Keratinocyte (primary cell): ENCODE measurements around the gene SWSAP1. TPM values are rescaled to one million over a fixed set of nuclear protein-coding genes. Genes with fewer than 3 reads are reported as not detected.

Experiments
- DNase-seq: peaks from one replicate; pipeline ENCODE4 v3.0.0-alpha.2; 2011; ENCODE audit warnings: low read depth, missing footprints, low spot score
- FAIRE-seq: peaks from 2 replicates; lab custom pipeline; 2011; peaks lifted over from hg19 to GRCh38; lab: Jason Lieb, UNC
- H2AFZ ChIP-seq: 2 replicates; pipeline ENCODE4 v1.6.0; 2012; ENCODE audit warnings: low read length, control low read depth, inconsistent platforms; ENCODE audit not compliant: control insufficient read depth
- H3K27ac ChIP-seq: 2 replicates; pipeline ENCODE4 v1.5.1; 2011; ENCODE audit warnings: low read length; ENCODE audit not compliant: control insufficient read depth, insufficient read depth
- H3K27me3 ChIP-seq: 3 replicates; pipeline ENCODE4 v1.6.0; 2011; ENCODE audit warnings: low read length; ENCODE audit not compliant: control insufficient read depth, insufficient read depth; ENCODE audit errors: extremely low read depth
- H3K36me3 ChIP-seq, 2 experiments: 2 replicates in 1 of 2; 3 replicates in 1 of 2; pipeline ENCODE4 v1.5.1; 2011; ENCODE audit warnings: low read length in 2 of 2, mild to moderate bottlenecking in 1 of 2; ENCODE audit not compliant: control insufficient read depth in 2 of 2, insufficient read depth in 2 of 2; ENCODE audit errors: extremely low read depth in 1 of 2
- H3K4me1 ChIP-seq: 3 replicates; pipeline ENCODE4 v1.5.1; 2011; ENCODE audit warnings: low read length; ENCODE audit not compliant: control insufficient read depth, insufficient read depth; ENCODE audit errors: extremely low read depth
- H3K4me2 ChIP-seq: 3 replicates; pipeline ENCODE4 v1.6.0; 2011; ENCODE audit warnings: low read depth, low read length; ENCODE audit not compliant: control insufficient read depth, insufficient read depth; ENCODE audit errors: extremely low read depth
- H3K4me3 ChIP-seq, 3 experiments: fragments of 200-600 bp in 1 of 3; sonication (generic) in 1 of 3; 2 replicates in 2 of 3; 3 replicates in 1 of 3; pipeline ENCODE4 v1.5.1; 2011 to 2016; ENCODE audit warnings: low read length in 3 of 3, mild to moderate bottlenecking in 3 of 3, control low read depth in 2 of 3, inconsistent platforms in 1 of 3, low read depth in 1 of 3, mixed read lengths in 1 of 3, mixed run types in 1 of 3, moderate library complexity in 1 of 3; ENCODE audit not compliant: control insufficient read depth in 2 of 3, insufficient read depth in 2 of 3; ENCODE audit errors: extremely low read depth in 1 of 3
- H3K79me2 ChIP-seq: 2 replicates; pipeline ENCODE4 v1.6.0; 2012; ENCODE audit warnings: low read length; ENCODE audit not compliant: control insufficient read depth, insufficient read depth
- H3K9ac ChIP-seq: 3 replicates; pipeline ENCODE4 v1.6.0; 2011; ENCODE audit warnings: low read length; ENCODE audit not compliant: control insufficient read depth, insufficient read depth; ENCODE audit errors: extremely low read depth
- H3K9me1 ChIP-seq: 3 replicates; pipeline ENCODE4 v1.6.0; 2011; ENCODE audit warnings: low read length; ENCODE audit not compliant: control insufficient read depth, insufficient read depth; ENCODE audit errors: extremely low read depth
- H3K9me3 ChIP-seq: 2 replicates; pipeline ENCODE4 v1.5.1; 2012; ENCODE audit warnings: low read depth, low read length; ENCODE audit not compliant: control insufficient read depth
- H4K20me1 ChIP-seq: 3 replicates; pipeline ENCODE4 v1.6.0; 2011; ENCODE audit warnings: low read length; ENCODE audit not compliant: control insufficient read depth, insufficient read depth; ENCODE audit errors: extremely low read depth
- CTCF ChIP-seq, 3 experiments: IDR thresholded peaks in 1 of 3; conservative IDR thresholded peaks in 1 of 3; optimal IDR thresholded peaks in 1 of 3; 2 replicates in 2 of 3; 3 replicates in 1 of 3; pipeline versions ENCODE3 to v1.5.1; 2011; ENCODE audit warnings: low read length in 3 of 3, mild to moderate bottlenecking in 3 of 3, moderate library complexity in 2 of 3, control low read depth in 1 of 3, inconsistent platforms in 1 of 3; ENCODE audit not compliant: insufficient read depth in 2 of 3; ENCODE audit errors: extremely low read depth in 1 of 3
- EZH2 ChIP-seq: IDR thresholded peaks from one replicate; pipeline ENCODE4 v1.6.1; 2012; ENCODE audit warnings: inconsistent platforms, mild to moderate bottlenecking, low read length, moderate library complexity
- dilution Hi-C: fragments of 300-500 bp; cut with MboI; formaldehyde crosslinking; loops from one replicate; pipeline ENCODE4 v1.7.0; 2020; ENCODE audit warnings: low sequenced_read_pairs; ENCODE audit not compliant: extremely low pct_ligation_motif_present
- polyA plus RNA-seq, 5 experiments: library from polyadenylated mRNA; depleted of rRNA in 3 of 5; stranded (reverse) in 3 of 5; stranded (forward) in 1 of 5; unstranded in 1 of 5; fragments of >200 nt; gene quantifications; 1 replicate in 1 of 5; 2 replicates in 3 of 5; 3 replicates in 1 of 5; pipeline versions ENCODE4 v1.2.1 to v1.2.3, GENCODE V29; 2011 to 2012; ENCODE audit warnings: missing spikeins in 2 of 5, low read depth in 1 of 5, low replicate concordance in 1 of 5

The SWSAP1 gene
- polyA plus RNA-seq, 1 donor (not counting 4 experiments of a cell fraction or from before 2014, with no cell fraction given): 2.1 TPM

GRCh38 chr19:11325544-11325943 lies 48.9 kb upstream of the SWSAP1 start:
- Histone ChIP-seq H3K4me3 (no peak overlapping the region), H3K79me2 (no peaks in the 10 kb centered on the region), H4K20me1 (no peaks in the 10 kb centered on the region), H3K27ac (no peak overlapping the region), H3K27me3 (no peaks in the 10 kb centered on the region), H3K36me3 (peaks cover 1 to 15% of the 10 kb centered on the region in 2 experiments), H3K9me3 (no peaks in the 10 kb centered on the region), H3K4me2 (no peak overlapping the region), H3K9ac (no peak overlapping the region), H3K9me1 (peaks cover 5% of the 10 kb centered on the region), H3K4me1 (peaks cover 16% of the 10 kb centered on the region), H2AFZ (no peak overlapping the region)
- DNase-seq: no peak
- FAIRE-seq: no peak
- no peak for TF ChIP-seq EZH2
- TF ChIP-seq CTCF (optimal IDR thresholded peaks at IDR 0.05 in 1 of 3, IDR thresholded peaks at IDR 0.05 in 1 of 3, conservative IDR thresholded peaks at IDR 0.05 in 1 of 3; ENCODE audit: extremely low read depth in 1 of 3, insufficient read depth in 2 of 3, low read length in 3 of 3): no peak
- dilution Hi-C loops: no loop called here

- DNase-seq (no peak), FAIRE-seq (no peak)
- no peak overlapping the region for H3K4me3 ChIP-seq
- no peaks in the 10 kb centered on the region for H3K27me3 ChIP-seq
- dilution Hi-C loops: no loop called here
- H3K79me2 ChIP-seq: no peaks in the 10 kb centered on the region
- TF ChIP-seq EZH2 (no peak), CTCF (optimal IDR thresholded peaks at IDR 0.05 in 1 of 3, IDR thresholded peaks at IDR 0.05 in 1 of 3, conservative IDR thresholded peaks at IDR 0.05 in 1 of 3; ENCODE audit: extremely low read depth in 1 of 3, insufficient read depth in 2 of 3, low read length in 3 of 3) (no peak)
- no peaks in the 10 kb centered on the region for H4K20me1 ChIP-seq
- H3K4me1 ChIP-seq: no peaks in the 10 kb centered on the region
- no peaks in the 10 kb centered on the region for H3K9me1 ChIP-seq
- no peak overlapping the region for H3K27ac ChIP-seq
- no peak overlapping the region for H2AFZ ChIP-seq
- peaks cover 13 to 14% of the 10 kb centered on the region in 2 experiments for H3K36me3 ChIP-seq
- H3K9me3 ChIP-seq: no peaks in the 10 kb centered on the region
- no peak overlapping the region for H3K9ac ChIP-seq
- H3K4me2 ChIP-seq: no peak overlapping the region
Measured at GRCh38 chr19:11330127-11330526, 44.3 kb upstream of the SWSAP1 start.
